Astrocyte of the spinal cord (primary cell): ENCODE data around the gene DNAH3.

Experiments used
- DNase-seq: peaks from one replicate; pipeline ENCODE4 v3.0.0; 2011; ENCODE audit warnings: low read depth, low spot score
- H3K4me3 ChIP-seq: 2 replicates; pipeline ENCODE4 v1.5.1; 2011; ENCODE audit warnings: low read depth, mild to moderate bottlenecking, low read length, moderate library complexity
- in situ Hi-C: cut with HindIII; loops from 2 replicates; pipeline ENCODE4 v1.10.0; 2017; ENCODE audit warnings: low sequenced_read_pairs
- TF ChIP-seq, protein P1 (sequence below): IDR thresholded peaks from 2 replicates; pipeline ENCODE4 v1.5.1; 2012; ENCODE audit warnings: low read depth, mild to moderate bottlenecking, low read length, inconsistent platforms

The DNAH3 gene

GRCh38 chr16:20916942-20917341 is 233.7 kb downstream of the DNAH3 start:
- H3K4me3 ChIP-seq, result no peak overlapping the region
- TF ChIP-seq, protein P1, sequence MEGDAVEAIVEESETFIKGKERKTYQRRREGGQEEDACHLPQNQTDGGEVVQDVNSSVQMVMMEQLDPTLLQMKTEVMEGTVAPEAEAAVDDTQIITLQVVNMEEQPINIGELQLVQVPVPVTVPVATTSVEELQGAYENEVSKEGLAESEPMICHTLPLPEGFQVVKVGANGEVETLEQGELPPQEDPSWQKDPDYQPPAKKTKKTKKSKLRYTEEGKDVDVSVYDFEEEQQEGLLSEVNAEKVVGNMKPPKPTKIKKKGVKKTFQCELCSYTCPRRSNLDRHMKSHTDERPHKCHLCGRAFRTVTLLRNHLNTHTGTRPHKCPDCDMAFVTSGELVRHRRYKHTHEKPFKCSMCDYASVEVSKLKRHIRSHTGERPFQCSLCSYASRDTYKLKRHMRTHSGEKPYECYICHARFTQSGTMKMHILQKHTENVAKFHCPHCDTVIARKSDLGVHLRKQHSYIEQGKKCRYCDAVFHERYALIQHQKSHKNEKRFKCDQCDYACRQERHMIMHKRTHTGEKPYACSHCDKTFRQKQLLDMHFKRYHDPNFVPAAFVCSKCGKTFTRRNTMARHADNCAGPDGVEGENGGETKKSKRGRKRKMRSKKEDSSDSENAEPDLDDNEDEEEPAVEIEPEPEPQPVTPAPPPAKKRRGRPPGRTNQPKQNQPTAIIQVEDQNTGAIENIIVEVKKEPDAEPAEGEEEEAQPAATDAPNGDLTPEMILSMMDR, result no peak
- in situ Hi-C loops, result no loop called here
- DNase-seq, result no peak

GRCh38 chr16:20916289-20916688 is 234.4 kb downstream of the DNAH3 start:
- TF ChIP-seq, protein P1, result no peak
- DNase-seq, result no peak
- in situ Hi-C loops, result no loop called here
- no peak overlapping the region for H3K4me3 ChIP-seq

DNA sequence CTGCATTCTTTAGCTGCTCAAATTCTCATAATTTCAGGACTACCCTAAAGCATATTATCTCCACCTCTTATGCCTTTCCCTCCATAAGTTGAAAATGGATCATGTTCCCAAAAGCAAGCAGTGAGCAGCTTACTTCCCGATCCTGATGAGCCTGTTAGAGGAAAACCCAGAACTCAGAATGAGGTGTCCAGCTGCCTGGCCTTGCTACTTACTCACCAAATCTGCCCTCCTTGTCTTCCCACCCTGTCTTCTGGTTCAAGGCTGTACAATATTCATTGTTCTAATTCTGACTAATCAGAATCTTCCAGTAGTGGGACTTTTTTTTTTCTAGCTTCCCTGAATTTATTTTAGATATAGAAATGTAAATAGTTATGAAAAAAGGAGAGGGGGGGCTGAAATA is 239.3 kb downstream of the DNAH3 start:
- TF ChIP-seq, protein P1, result no peak
- no peak overlapping the region for H3K4me3 ChIP-seq
- in situ Hi-C loops, result no loop called here
- no peak for DNase-seq

DNA sequence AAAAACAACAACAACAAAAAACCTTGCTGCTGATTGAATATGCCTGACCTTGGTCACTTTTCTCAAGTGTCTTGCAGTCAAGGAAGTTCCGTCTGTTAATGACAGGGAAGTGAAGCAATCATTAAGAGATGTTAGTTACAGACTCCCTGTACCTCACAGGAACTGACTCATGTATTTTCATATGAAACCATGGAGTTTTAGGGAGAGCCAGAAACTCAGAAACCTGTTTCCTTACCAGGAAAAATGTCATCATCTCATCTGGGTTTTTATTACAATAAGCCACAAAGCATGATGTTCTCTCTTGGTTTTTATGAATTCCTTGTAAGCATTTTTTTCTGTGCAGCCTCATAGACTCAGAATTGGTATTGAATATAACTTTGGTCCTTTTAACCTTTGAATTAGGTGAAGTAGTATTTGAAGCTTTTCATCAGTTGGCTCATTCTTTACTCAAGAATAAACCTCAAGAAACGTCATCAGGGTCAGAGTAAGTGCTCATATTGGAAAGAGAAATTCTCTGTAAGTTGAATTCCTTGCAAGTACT is 239.8 kb downstream of the DNAH3 start:
- in situ Hi-C loops, result no loop called here
- TF ChIP-seq, protein P1, result no peak
- H3K4me3 ChIP-seq, result no peak overlapping the region
- peak; percentile 96 for DNase-seq

- TF ChIP-seq, protein P1, result no peak
- peak; percentile 88 for DNase-seq
- H3K4me3 ChIP-seq, result no peak overlapping the region
- in situ Hi-C loops, result no loop called here
Observed at GRCh38 chr16:20906341-20907255, 244.0 kb downstream of the DNAH3 start.

DNA sequence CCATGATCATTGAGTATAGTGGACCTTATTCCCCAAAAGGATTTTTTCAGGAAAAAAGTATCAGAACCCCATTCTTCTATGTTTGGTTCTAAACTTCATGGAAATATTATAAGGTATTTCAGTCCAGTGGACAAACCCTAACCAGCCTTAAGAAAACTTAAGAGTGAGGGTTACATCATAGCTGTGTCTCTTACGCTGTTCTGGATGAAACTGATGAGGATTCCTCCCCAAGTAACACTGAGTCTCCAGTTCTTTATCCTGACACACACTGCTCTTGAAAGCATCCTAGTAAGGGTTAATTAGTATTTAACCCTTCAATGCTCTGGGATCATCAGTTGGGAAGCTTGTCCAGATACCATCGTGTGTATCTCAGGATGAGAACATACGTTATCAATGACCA is 245.1 kb downstream of the DNAH3 start:
- in situ Hi-C loops, result no loop called here
- TF ChIP-seq, protein P1, result no peak
- no peak overlapping the region for H3K4me3 ChIP-seq
- DNase-seq, result no peak
